Ishikawa (cell line): ENCODE data around the gene CGGBP1.

Experiments used
- CEBPB ChIP-seq: IDR thresholded peaks from 2 replicates; pipeline ENCODE4 v1.6.1; 2012
- CREB1 ChIP-seq: IDR thresholded peaks from 2 replicates; pipeline ENCODE4 v1.6.1; 2012; ENCODE audit warnings: low read depth
- EGR1 ChIP-seq: IDR thresholded peaks from 2 replicates; pipeline ENCODE4 v1.6.1; 2012
- EP300 ChIP-seq: IDR thresholded peaks from 2 replicates; pipeline ENCODE4 v1.6.1; 2012; ENCODE audit warnings: borderline replicate concordance
- FOXM1 ChIP-seq: IDR thresholded peaks from 2 replicates; pipeline ENCODE4 v1.6.1; 2012; ENCODE audit warnings: low read depth, borderline replicate concordance
- NFIC ChIP-seq: IDR thresholded peaks from 2 replicates; pipeline ENCODE4 v1.6.1; 2012
- RAD21 ChIP-seq: IDR thresholded peaks from 2 replicates; pipeline ENCODE4 v1.6.1; 2012; ENCODE audit warnings: low read depth
- REST ChIP-seq: IDR thresholded peaks from 2 replicates; pipeline ENCODE4 v1.6.1; 2012; ENCODE audit warnings: low read depth, mild to moderate bottlenecking
- TAF1 ChIP-seq: IDR thresholded peaks from 2 replicates; pipeline ENCODE4 v1.6.1; 2012; ENCODE audit warnings: low read depth, mild to moderate bottlenecking
- TCF12 ChIP-seq: IDR thresholded peaks from 2 replicates; pipeline ENCODE4 v1.6.1; 2012; ENCODE audit warnings: low read depth
- TEAD4 ChIP-seq: IDR thresholded peaks from 2 replicates; pipeline ENCODE4 v1.6.1; 2012
- USF1 ChIP-seq: IDR thresholded peaks from 2 replicates; pipeline ENCODE4 v1.6.1; 2012
- YY1 ChIP-seq: IDR thresholded peaks from 2 replicates; pipeline ENCODE4 v1.6.1; 2012; ENCODE audit warnings: low read depth
- ZBTB7A ChIP-seq: IDR thresholded peaks from 2 replicates; pipeline ENCODE4 v1.6.1; 2012; ENCODE audit warnings: low read depth
- TF ChIP-seq, protein P1 (sequence below): IDR thresholded peaks from 2 replicates; pipeline ENCODE4 v1.6.1; 2012

CGGBP1 gene

GRCh38 chr3:88040529-88040928 is 18.3 kb downstream of the CGGBP1 start:
- no peak for TF ChIP-seq TEAD4
- no peak for TF ChIP-seq EGR1
- TF ChIP-seq, protein P1, sequence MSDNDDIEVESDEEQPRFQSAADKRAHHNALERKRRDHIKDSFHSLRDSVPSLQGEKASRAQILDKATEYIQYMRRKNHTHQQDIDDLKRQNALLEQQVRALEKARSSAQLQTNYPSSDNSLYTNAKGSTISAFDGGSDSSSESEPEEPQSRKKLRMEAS = no peak
- no peak for TF ChIP-seq REST
- no peak for TF ChIP-seq YY1
- no peak for TF ChIP-seq EP300
- no peak for TF ChIP-seq TCF12
- TF ChIP-seq USF1 = no peak
- TF ChIP-seq ZBTB7A = no peak
- TF ChIP-seq TAF1 = no peak

GRCh38 chr3:88038566-88038965 is 20.2 kb downstream of the CGGBP1 start:
- TF ChIP-seq FOXM1 (no peak), CREB1 (no peak), YY1 (no peak), EP300 (no peak), TAF1 (no peak), ZBTB7A (no peak), TCF12 (no peak), RAD21 (no peak), REST (no peak), NFIC (no peak), USF1 (no peak)
- TF ChIP-seq, protein P1 = no peak

DNA sequence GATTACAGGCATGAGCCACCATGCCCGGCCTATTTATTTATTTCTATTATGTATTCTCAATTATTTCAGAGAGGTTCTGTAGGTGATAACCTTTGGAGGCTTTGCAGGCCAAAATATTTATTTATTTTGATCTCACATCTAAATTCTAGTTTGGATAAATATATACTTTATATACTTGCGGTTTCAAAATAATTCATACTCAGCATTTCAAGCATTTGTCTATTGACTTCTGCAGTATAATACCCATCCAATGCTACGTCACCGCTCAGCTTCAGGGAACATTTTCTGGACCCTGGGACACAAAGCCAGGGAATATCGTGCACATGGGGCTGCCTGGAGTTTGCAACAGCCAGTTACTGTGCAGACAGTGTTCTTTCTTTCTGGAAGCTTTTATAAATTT is 22.6 kb downstream of the CGGBP1 start:
- TF ChIP-seq RAD21 = no peak
- TF ChIP-seq CREB1 = no peak
- TF ChIP-seq CEBPB = no peak
- TF ChIP-seq YY1 = no peak
- no peak for TF ChIP-seq USF1
- TF ChIP-seq EP300 = no peak
- TF ChIP-seq TAF1 = no peak
- no peak for TF ChIP-seq FOXM1
- TF ChIP-seq NFIC = no peak
- TF ChIP-seq TEAD4 = no peak
- no peak for TF ChIP-seq EGR1

GRCh38 chr3:88034491-88035275 is 24.1 kb downstream of the CGGBP1 start:
- TF ChIP-seq CEBPB = no peak

DNA sequence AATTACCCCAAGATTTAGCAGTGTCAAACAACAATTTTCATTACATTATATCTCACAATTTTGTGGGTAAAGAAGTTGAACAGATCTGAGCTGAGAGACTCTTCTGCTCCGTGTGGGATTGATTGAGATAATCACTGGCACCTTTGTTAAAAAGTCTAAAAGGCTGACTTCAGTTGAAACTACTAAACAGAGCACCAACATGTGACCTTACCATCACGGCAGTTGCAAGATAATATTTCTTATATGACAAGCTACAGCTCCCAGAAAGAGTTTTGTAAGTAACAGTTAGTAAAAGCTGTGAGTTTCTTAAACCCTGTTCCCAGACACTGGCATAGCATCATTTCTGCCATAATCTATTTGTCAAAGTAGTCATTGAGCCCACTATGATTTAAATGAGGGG is 25.0 kb downstream of the CGGBP1 start:
- TF ChIP-seq TEAD4 (no peak), TAF1 (no peak), TCF12 (no peak), FOXM1 (no peak), REST (no peak), NFIC (no peak), YY1 (no peak)
- TF ChIP-seq, protein P1 = no peak
